ENCODE data around the gene SHROOM4.

DNA sequence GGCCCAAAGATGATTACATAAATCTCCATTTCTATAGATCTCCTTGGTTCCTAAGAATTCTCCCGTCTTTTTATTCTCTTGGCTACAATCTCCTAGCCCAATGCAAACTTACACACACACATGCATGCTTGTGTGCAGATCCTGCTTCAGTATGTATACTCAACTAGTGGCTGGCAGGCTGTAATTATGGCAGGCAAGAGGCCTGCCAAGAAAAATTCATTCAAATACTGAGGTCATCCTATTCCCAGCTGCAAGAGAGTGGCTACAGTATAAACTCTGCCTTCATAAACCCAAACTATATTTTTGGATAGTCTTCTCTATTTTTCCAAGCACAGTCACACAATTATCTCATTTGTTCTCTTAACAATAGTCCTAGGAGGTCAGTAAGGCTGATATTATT is 95.2 kb downstream of the SHROOM4 start:
- TF ChIP-seq, protein P1, sequence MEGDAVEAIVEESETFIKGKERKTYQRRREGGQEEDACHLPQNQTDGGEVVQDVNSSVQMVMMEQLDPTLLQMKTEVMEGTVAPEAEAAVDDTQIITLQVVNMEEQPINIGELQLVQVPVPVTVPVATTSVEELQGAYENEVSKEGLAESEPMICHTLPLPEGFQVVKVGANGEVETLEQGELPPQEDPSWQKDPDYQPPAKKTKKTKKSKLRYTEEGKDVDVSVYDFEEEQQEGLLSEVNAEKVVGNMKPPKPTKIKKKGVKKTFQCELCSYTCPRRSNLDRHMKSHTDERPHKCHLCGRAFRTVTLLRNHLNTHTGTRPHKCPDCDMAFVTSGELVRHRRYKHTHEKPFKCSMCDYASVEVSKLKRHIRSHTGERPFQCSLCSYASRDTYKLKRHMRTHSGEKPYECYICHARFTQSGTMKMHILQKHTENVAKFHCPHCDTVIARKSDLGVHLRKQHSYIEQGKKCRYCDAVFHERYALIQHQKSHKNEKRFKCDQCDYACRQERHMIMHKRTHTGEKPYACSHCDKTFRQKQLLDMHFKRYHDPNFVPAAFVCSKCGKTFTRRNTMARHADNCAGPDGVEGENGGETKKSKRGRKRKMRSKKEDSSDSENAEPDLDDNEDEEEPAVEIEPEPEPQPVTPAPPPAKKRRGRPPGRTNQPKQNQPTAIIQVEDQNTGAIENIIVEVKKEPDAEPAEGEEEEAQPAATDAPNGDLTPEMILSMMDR (IDR thresholded peaks at IDR 0.05; ENCODE audit: low read depth, low read length, poor library complexity, severe bottlenecking) = no peak
- TF ChIP-seq EZH2phosphoT487 (IDR thresholded peaks at IDR 0.05; ENCODE audit: borderline replicate concordance, low read length) = no peak

Data from DOHH2 (cell line).